Tibial nerve (tissue), 4 donors: ENCODE measurements around the gene USP37.

Source experiments
- EP300 ChIP-seq, 2 donors: sonication (generic); formaldehyde crosslinking; IDR thresholded peaks; one replicate each; pipeline ENCODE4 v1.6.1; 2017; ENCODE audit warnings: antibody characterized with exemption in 2 of 2, mild to moderate bottlenecking in 1 of 2
- TF ChIP-seq, protein P1 (sequence below), 5 experiments: fragments of 200-600 bp in 3 of 5; fragments of 450-650 bp in 2 of 5; sonication (generic) in 3 of 5; IDR thresholded peaks; one replicate each; pipeline ENCODE4 v1.5.1; 2016 to 2019; ENCODE audit warnings: antibody characterized with exemption in 5 of 5, mild to moderate bottlenecking in 3 of 5, moderate library complexity in 2 of 5

DNA sequence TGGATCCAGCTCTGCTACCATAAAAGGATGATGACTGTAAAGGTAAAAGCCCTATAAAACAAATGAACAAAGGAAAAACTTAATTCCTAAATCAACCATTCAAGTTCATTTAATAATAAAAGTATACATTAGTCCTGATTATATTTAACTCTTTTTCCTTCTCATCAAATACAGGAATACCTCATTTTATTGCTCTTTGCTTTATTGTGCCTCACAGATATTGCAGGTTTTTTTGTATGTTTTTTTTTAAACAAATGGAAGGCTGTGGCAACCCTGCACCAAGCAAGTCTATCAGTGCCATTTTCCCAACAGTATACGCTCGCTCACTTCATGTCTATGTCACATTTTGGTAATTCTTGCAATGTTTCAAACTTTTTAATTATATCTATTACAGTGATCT, 38.2 kb downstream of the USP37 start:
- TF ChIP-seq, protein P1, sequence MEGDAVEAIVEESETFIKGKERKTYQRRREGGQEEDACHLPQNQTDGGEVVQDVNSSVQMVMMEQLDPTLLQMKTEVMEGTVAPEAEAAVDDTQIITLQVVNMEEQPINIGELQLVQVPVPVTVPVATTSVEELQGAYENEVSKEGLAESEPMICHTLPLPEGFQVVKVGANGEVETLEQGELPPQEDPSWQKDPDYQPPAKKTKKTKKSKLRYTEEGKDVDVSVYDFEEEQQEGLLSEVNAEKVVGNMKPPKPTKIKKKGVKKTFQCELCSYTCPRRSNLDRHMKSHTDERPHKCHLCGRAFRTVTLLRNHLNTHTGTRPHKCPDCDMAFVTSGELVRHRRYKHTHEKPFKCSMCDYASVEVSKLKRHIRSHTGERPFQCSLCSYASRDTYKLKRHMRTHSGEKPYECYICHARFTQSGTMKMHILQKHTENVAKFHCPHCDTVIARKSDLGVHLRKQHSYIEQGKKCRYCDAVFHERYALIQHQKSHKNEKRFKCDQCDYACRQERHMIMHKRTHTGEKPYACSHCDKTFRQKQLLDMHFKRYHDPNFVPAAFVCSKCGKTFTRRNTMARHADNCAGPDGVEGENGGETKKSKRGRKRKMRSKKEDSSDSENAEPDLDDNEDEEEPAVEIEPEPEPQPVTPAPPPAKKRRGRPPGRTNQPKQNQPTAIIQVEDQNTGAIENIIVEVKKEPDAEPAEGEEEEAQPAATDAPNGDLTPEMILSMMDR (IDR thresholded peaks at IDR 0.05) = no peak
- no peak for TF ChIP-seq EP300 (IDR thresholded peaks at IDR 0.05)
